Globus pallidus (tissue), 1 donor: ENCODE results near the gene ASB15.
"Not testable (repeated sequence)": the region's sequence is repeated elsewhere in the genome, so short reads cannot be mapped to it uniquely, and the experiment has no call there.

Source experiments
- DNase-seq: peaks from one replicate; pipeline ENCODE4 v3.0.0-alpha.2; 2015; ENCODE audit warnings: low spot score

Gene ASB15

DNA sequence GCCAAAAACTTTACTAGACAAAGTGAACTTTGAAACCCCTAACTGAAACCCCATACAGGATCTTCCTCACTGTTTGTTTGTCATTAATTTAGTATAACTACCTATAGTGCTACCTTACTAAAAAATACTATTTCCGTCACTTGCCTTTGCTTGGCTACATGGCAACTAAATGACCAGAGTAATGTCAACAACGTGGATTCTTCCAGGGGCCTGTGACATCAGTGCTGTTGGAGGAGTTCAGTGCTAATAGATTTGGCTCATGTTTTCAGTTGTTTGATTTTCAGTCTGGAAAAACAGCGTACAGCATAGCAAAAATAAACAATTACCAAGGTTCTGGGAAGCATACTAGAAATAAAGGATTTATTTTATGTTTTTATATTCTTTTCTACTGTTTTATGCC is 3.0 kb upstream of the ASB15 start:
- DNase-seq, result no peak

DNA sequence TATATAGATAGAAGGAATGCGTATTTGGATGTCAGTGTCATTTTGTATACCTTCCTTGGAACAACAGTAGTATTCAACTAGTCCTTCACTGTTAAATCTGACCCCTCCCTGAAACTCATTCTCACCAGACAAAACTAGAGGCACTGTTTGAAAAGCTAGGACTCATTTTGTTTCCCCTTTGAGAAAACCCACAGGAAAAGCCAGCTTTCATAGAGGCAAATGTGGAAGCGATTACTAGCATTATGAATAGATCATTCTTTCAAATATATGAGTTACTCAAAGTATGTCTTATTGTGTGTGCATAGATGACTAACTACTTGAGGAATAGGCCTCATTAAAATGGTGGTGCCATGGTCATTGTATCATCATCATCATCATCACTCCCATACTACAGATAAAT is 1.9 kb upstream of the ASB15 start:
- DNase-seq, result no peak

DNA sequence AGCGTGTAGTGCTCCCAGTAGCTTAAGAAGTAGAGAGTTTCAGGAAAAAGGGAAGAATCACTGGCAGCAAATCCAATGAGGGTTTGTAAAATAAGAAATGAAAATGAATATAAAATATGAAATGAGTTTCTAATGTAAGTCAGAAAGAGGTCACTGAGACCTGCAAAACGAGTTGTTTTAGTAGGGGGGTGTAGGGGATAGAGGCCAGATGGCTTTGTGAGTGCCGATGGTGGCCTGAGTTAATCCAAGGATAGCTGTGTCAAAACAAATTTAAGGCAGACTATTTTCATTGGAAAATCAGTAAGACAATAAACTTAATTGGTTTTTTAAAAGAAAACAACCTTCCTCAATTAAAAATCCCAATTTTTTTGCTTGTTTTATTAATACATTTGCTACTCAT is 745 bp upstream of the ASB15 start:
- no peak for DNase-seq

DNA sequence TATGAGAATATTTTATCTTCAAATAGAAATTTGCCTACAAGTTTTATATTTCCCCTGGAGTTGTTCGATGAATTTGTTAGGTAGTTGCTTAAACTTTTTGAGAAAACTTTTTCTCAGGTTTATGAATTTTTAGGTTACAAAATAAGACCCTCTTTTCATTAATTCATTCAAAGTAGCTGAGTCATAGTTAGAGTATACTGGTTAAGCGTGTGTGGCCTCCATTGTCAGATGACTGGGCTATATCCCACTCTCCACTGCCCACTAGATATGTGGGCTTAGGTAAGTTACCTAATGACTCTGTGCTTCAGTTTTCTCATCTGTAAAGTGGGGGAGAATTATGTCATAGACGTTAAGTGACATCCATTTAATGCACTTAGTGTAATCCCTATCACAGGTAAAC is 1.0 kb downstream of the ASB15 start:
- no peak for DNase-seq

DNA sequence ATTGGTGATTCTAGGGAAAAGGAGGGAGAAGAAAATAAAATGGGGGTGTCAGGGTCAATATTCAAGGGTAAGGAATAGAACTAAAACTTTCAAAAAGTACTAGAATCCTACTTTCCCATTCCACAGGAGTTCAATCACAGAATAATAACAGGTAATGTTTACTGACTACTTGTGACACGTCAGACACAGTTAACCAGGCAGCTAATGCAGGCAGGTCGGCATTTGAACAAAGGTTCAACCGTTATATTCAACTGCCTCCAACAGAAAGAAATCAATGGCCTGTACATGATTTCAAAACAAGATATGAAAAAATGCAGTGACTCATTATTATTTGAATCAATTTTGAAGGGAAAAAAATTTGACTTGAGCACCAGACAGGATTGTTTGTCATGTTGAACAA is 3.1 kb downstream of the ASB15 start:
- no peak for DNase-seq

DNA sequence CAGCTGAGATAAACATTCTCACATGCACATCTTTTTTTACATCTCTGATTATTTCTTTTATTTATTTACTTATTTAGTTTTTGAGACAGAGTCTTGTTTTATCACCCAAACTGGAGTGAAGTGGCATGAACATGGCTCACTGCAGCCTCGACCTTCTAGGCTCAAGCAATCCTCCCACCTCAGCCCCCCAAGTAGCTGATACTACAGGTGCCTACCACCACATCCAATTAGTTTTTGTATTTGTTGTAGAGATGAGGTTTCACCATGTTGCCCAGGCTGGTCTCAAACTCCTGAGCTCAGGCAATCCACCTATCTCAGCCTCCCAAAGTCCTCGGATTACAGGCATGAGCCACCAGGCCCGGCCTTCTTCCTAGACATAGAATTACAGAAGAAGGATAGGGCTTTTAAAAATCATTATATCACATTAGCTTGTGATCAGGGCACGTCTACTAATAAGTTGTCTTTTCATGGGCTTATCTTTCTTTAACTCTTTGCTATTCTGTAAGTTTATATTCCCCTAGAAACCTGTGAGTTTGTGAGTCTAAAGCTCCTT is 5.9 kb downstream of the ASB15 start:
- DNase-seq, result no peak

DNA sequence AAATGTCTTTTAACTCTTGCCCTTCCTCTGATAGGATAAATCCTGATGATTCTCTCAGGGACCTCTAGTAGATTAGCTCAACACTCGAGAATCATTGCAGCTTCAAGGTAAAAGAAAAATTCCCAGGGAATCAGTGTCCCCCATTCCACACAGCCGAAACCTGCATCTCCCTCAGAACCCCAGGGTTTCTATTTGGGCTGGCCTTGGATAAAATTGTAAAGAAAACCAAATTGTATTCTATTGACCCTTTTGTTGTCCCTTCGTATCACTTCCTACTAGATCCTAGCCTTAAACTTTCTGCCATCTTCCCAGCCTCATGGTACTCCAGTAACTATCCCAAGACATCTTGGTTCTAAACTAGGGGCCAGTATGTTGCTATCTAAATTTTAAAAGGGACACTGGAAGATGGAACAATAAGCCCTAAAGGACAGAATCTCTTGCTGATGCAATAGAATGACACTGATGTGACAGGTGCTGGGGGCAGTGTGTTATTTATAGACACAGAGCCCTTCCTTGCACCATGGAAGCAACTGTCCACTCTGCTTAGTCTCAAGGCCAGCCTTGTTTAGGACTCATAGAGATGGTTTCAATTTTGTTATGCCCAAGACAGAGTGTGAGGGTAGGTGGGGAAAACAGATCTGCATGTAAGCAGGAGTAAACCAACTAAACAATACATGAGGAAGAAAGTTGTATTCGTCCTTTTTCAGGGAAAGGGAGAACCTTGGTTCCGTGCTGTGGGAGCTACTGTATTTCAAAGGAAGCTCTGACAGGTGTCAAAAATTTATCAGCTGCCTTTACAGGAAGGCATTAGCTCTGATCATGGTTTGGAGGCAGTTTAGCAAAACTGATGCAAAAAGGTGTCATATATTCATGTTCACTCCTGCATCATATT is 7.6 kb downstream of the ASB15 start:
- DNase-seq, result no peak

DNA sequence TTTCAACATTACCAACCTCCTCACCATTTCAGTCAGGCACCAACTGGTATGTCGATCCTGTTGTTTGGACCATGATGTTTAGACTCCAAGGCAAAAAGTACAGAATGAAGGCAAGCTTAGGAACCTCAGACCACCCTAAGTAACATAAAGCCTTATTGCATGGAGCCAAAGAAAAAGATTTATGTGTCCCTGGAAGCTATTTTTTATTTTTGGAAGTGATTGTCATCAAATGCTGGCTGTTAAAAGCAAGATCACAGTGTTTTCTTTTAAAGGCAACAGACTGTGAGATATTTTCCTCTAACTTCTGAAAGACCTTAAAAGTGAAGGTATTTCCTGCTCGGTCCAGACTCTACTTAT is 8.2 kb downstream of the ASB15 start:
- DNase-seq, result no peak

DNA sequence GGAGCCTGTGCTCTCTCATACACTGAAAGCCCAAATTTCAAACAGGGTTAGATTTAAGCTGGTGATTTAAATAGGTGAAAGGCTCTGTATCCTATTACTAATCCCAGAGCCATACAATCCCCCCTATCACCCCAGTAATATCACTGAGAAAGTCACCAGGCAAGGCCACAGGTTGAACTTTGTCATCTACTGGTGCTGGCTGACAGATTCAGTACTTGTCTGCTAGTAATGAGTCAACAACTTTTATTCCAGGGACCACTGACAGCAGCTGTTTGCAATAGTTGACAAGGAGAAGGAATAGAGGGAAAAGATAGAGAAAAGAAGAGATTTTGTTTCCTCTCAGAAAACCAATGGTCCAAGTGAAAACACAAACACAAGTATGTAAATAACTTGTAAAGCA is 10.4 kb downstream of the ASB15 start:
- no peak for DNase-seq

DNA sequence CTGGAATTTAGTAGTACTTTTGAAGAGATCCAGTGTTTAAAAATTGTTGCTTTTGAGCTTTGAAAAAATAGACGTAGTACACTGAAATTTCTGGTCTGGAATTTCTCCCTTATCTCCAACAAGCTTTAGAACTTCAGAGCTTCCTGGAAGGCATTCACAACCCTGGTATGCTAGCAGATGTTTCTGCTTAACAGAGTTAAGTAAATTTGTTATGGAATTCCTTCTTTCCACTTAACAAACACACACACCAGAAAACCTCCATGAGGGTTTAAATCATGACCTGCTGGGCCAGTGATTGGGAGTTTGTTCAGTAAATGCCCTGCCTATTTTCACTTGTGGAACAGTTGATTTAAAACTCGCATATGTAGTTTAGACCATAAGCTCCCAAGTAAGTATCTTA is 13.7 kb downstream of the ASB15 start:
- DNase-seq, result no peak

DNA sequence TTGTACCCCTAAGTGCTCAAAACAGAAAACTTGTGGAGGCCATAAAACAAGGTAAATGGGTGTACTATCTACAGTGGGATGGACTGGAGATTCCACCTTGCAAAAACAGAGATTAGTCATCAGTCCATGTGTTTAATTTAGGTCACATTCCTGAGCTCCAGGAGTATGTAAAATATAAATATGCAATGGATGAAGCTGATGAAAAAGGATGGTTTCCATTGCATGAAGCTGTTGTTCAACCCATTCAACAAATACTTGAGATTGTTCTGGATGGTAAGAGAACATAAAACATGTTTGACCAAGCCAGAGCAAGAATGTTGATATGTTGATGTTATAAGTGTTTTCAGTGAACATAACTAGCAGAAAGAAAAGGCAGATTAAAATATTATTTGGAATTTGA is 14.6 kb downstream of the ASB15 start:
- no peak for DNase-seq

DNA sequence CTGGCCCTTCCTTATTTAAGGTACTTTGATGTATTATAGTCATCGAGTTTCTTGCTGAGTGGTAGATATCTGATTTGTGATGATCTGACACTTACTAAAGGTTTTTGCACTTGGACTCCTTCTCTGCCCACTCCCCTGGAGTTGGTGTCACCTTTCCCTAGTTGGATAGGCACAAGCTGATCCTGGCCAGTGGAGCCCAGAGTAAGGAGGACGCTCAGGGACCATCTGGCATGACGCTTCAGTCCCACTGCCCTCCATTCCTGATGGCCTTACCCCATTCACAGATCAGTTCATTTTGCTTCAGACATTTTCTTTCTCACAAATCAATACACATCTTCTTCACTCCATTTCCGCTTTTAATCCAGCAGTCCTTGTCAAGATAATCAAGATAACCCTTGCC is 20.1 kb downstream of the ASB15 start:
- no peak for DNase-seq

DNA sequence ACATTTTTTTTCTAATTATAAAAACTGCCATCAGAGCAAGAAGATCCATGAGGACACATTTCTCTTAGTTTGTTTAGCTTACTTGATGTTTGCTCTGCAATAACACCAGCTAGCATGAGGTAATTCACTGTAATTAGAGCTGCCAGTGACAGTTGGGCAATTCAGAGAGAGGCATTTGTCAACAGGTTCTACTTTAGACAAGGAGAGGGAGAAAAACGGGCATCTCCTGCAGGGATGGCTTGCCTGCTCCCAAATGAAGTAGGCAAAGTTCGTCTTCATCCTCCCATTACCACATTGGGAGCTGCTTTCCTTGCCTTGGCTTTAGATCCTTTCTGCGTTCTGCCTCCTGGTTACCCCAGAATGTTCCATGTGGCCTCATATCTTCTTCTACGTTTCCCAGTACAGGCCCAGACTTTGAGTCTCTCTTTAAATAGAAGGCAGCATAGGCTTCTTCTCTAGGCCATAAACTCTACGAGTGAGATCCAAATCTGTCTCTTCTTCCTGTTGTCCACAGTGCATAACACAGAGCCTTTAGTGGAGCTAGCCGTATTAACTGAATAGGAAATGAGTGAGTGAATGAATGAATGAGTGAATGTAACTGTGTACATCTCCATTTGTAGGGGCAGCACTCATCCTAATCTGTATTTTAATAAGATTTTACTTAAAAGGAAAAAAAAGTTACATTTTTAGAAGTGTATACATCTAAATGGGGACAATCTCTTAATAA is 21.2 kb downstream of the ASB15 start:
- DNase-seq, result no peak

DNA sequence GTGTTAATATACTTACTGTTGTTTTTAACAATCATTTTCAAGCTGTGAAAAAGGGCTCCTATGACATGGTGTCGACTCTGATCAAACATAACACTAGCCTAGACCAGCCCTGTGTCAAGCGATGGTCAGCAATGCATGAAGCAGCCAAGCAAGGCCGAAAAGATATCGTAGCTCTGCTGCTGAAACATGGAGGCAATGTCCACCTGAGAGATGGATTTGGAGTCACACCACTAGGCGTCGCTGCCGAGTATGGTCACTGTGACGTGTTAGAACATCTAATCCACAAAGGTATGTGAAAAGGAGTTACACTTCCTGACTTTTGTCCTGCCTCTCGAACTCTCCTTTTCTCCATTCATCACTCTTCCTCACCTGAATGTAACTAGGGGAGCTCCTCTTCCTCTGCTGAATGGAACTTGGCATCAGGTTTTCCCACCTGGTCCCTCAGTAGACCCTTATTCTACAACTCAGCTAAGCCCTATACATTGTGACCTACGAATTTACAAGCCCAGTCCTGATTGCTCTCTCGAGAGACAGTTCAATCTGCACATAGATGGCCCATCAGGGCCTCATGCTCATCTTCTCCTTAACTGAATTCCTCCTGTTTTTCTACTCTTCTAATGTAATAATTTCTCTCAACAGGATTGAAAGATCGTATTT is 23.0 kb downstream of the ASB15 start:
- no peak for DNase-seq

DNA sequence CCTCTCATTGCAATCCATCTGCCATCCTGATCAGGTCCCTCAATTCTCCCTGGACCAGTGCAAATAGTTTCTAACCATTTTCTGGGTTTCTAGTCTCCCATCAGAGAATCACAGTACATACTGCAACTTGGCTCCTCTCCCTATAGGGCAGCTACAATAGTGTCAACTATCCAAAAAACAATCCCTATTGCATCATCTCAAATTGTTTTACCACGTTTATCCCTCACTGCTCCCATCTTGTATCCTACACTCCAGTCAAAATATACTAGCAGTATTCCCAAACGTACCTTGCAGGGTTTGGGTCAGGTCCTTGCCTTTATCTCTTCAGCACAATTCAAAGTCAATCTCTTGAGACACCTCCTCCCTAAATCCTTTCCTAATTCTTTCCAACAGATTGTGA is 23.6 kb downstream of the ASB15 start:
- DNase-seq, result no peak

DNA sequence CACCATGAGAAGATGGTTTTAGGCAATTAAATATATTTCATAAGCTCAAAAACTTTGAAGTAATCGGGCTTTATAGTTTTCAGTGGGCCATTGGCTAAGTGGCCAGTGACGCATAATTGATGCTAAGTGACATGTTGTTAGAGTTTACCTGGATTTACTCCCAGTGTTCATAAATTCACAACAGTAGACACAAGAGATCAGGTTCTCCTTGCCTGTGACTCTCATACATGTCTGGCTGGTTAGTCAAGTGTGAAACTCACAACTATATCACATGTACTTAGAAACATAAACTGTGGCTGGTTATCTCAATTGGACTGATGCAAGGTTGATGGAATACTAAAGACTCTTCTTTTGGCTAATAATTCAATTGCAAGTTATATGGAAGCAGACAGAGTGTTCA is 26.2 kb downstream of the ASB15 start:
- DNase-seq, result no peak

DNA sequence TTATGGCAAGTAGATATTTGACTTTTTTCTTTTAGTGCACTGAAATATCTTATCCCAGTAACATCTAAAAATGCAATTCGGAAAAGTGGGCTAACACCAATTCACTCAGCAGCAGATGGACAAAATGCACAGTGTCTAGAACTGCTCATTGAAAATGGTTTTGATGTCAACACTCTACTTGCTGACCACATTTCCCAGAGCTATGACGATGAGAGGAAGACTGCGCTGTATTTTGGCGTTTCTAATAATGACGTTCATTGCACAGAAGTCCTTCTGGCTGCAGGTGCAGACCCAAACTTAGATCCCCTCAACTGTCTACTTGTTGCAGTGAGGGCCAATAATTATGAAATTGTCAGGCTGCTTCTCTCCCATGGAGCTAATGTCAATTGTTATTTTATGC is 27.2 kb downstream of the ASB15 start:
- no peak for DNase-seq

DNA sequence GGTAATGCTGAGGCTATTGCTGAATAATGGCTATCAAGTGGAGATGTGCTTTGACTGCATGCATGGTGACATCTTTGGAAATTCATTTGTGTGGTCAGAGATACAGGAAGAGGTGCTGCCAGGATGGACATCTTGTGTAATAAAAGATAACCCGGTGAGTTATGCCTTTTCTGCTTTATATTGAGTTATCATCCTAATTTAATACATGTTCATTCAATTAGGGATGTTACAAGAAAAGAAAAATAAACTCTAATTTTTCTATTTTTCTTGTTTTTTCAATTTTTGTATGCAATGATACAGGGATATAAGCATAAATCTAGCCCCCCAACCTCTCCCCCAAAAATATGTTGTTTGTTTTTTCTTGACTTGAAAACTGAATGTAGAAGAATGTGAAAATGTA is 27.7 kb downstream of the ASB15 start:
- no peak for DNase-seq

DNA sequence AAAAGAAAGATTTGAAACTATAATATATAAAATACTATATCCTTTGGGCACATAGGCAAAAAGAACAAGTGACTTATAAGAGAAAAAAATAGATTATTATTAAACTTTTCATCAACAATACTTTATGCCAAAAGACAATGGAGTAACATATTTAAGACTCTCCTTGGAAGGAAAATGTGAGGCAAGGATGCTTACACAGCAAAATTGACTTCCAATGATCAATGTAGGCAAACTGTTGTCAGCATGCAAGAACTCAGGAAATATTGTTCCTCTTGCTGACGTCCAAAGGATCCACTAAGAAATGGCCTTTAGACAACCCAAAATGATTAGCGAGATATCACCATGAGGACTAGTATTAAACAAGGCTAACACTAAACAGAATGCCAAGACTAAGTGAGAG is 31.2 kb downstream of the ASB15 start:
- DNase-seq, result no peak

DNA sequence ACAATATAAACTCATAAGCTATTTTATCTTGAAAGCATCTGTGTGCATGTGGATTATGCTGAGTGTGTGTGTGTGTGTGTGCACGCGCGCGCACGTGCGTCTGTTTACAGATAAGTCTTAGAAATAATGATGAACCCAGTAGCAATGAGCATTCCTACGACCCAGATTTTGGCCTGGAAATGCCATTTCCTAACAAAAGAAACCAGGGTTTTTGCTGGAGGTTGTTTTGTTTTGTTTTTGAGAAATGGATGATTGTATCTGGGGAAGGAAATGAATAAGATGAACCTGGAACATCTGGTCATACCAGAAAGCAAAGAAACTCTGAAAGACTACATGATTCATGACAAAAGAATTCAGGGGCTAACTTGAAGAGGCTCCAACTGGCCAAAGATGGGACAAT is 31.9 kb downstream of the ASB15 start:
- DNase-seq, result no peak

DNA sequence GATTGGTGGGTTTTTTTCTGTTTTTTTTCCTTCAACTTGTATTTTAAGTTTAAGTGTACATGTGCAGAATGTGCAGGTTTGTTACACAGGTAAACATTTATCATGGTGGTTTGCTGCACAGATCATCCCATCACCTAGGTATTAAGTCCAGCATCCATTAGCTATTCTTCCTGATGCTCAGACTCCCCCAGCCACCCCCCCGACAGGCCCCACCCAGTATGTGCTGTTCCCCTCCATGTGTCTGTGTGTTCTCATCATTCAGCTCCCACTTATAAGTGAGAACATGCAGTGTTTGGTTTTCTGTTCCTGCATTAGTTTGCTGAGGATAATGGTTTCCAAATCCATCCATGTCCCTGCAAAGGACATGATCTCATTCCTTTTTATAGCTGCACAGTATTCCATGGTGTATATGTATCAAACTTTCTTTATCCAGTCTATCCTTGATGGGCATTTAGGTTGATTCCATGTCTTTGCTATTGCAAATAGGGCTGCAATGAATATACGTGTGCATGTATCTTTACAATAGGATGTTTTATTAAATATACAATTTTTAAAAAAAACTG is 32.5 kb downstream of the ASB15 start:
- DNase-seq, result not testable (repeated sequence)

DNA sequence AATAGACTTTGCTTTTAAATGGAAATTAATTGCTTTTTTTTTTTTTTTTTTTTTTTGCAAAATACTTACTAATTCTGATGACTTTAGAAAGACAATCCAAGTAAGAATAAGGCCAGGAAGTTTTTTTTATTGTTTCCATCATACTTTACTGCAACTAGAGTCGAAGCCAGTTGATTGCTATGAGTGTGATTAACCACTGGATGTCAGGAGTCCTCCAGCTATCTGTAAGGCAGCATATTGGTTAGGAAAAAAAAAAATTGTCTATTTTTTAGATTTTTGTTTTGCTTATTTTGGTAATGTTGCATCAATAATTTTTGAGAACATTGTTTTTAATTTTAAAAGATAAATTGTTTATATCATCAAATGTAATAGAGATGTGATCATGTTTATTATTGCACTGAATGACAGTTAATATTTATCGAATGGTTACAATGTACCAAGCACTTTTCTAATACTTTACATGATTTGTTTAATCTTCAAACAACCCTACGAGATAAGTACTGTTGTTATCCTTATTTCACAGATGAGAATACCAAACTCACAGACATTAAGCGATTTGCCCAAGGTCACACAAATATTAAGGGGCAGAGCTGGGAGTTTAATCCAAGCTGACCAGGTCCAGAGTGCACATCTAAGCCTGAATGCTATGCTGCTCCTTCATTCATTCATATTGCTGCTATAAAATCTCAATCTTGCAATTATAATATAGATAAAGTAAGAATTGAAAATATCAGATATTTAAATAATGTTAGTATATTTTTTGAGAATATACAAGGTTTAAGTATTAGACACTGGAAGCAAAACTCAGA is 34.1 kb downstream of the ASB15 start:
- no peak for DNase-seq
